Measurements from ENCODE around the gene BTBD16. TPM values are rescaled to one million over a fixed set of nuclear protein-coding genes. Genes with fewer than 3 reads are reported as not detected.

Gene BTBD16
- total RNA-seq, 1 experiment from 2014 or later, result not detected

GRCh38 chr10:122263971-122264370, 7.1 kb upstream of the BTBD16 start:
- Histone ChIP-seq H4K20me1 (ENCODE audit: control insufficient read depth, insufficient read depth, insufficient read length) (no peaks in the 10 kb centered on the region), H3K27me3 (ENCODE audit: insufficient read depth, low read length) (no peaks in the 10 kb centered on the region), H3K9ac (ENCODE audit: extremely low read depth, insufficient read length, low read length) (no peak overlapping the region), H3K23ac (ENCODE audit: insufficient read length, low read depth, low read length) (no peak overlapping the region), H2BK20ac (ENCODE audit: low read depth, low read length, poor library complexity, severe bottlenecking) (no peak overlapping the region), H2BK15ac (ENCODE audit: low read depth, low read length) (no peak overlapping the region), H2AFZ (ENCODE audit: low read length) (no peak overlapping the region), H3K79me2 (ENCODE audit: insufficient read depth, low read length) (no peaks in the 10 kb centered on the region), H4K5ac (ENCODE audit: insufficient read length, low read depth, low read length) (no peak overlapping the region), H3K9me3 (ENCODE audit: control insufficient read depth, low read depth, low read length) (no peaks in the 10 kb centered on the region), H4K8ac (replicated peaks; ENCODE audit: insufficient read length, low read depth, low read length) (no peak overlapping the region), H3K4ac (ENCODE audit: low read depth, low read length) (no peak overlapping the region), H3K56ac (ENCODE audit: insufficient read length, low read depth, low read length) (no peak overlapping the region), H2BK5ac (ENCODE audit: insufficient read length, low read length) (no peak overlapping the region), H3K4me1 (ENCODE audit: insufficient read depth, low read length) (no peaks in the 10 kb centered on the region; the same call in 1 of the 2 replicates), H2BK12ac (ENCODE audit: insufficient read length, low read depth, low read length) (no peak overlapping the region), H3K4me2 (ENCODE audit: insufficient read depth, insufficient read length, low read length) (no peak overlapping the region), H3K14ac (ENCODE audit: insufficient read depth, low read length) (no peak overlapping the region), H3K18ac (ENCODE audit: insufficient read length, low read depth, low read length) (no peak overlapping the region), H3K27ac (ENCODE audit: insufficient read length, low read depth, low read length) (no peak overlapping the region), H2BK120ac (ENCODE audit: low read depth, low read length, poor library complexity, severe bottlenecking) (no peak overlapping the region), H3K79me1 (ENCODE audit: insufficient read depth, low read depth, low read length, poor library complexity, severe bottlenecking) (no peaks in the 10 kb centered on the region), H3K23me2 (ENCODE audit: insufficient read length, low read depth, low read length, poor library complexity, severe bottlenecking) (no peaks in the 10 kb centered on the region), H3T11ph (ENCODE audit: low read length) (no peak overlapping the region), H2AK5ac (ENCODE audit: insufficient read length, low read length) (no peak overlapping the region), H4K91ac (ENCODE audit: insufficient read length, low read depth, low read length) (no peak overlapping the region)
- no peak for TF ChIP-seq CTCF (conservative IDR thresholded peaks at IDR 0.05)
- peaks cover 17 to 32% (median 30%) of the 10 kb centered on the region in 3 experiments for H3K36me3 Mint-ChIP-seq (ENCODE audit: insufficient read depth in 1 of 3, low read depth in 3 of 3)
- no peak overlapping the region for H3K4me3 Mint-ChIP-seq
- H3K9me3 Mint-ChIP-seq, result peaks cover 21 to 23% of the 10 kb centered on the region in 2 experiments
- no CpG with 5 or more reads among the region's 1 CpG for WGBS (ENCODE audit: extremely low coverage, insufficient read length, low lambda C conversion rate)
- no peak overlapping the region; a peak in 1 of 7 replicates for H3K27ac Mint-ChIP-seq
- H3K4me1 Mint-ChIP-seq, result peaks cover 7 to 16% of the 10 kb centered on the region in 2 experiments
- no peak for DNase-seq
- no peaks in the 10 kb centered on the region for H3K27me3 Mint-ChIP-seq (ENCODE audit: low read depth)
